ENCODE results near the gene HABP4. TPM values are rescaled to one million over a fixed set of nuclear protein-coding genes. Genes with fewer than 3 reads are reported as not detected.

Gene HABP4
- total RNA-seq, 4 donors from 2014 or later = 1.9 to 11.3 (median 5.0) TPM

DNA sequence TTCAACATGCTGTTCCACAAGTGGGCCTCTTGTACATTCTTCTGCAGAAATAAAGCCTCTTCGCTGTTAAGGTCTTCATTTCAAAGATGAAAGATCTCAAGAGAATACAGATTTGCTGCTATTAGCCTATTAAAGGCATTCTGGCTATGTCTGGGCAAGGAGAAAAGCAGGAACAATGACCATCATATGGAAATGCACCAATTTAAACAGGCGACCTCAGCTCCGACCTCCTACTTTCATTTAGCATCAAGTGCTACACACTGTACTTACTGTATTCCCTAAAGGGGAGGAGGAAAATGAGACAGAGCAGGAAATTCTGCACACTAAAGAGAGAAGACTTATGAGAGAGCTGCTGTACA, 64.8 kb downstream of the HABP4 start:
- DNase-seq = no peak
- in situ Hi-C loops (cut with MboI; ENCODE audit: low pct_ligation_motif_present in 1 of 4, low pct_unique_long_range_greater_than_20kb in 1 of 4, low sequenced_read_pairs in 3 of 4) (no loop called here), intact Hi-C loops (cut with DNase I; ENCODE audit: low total_unique reads) (no loop called here)
- 78 to 80% methylated on average over 2 to 3 of the region's 3 CpGs for WGBS, 2 donors (ENCODE audit: low coverage in 1 of 2)
- Histone ChIP-seq H3K4me3 (no peak overlapping the region), H3K27me3 (no peaks in the 10 kb centered on the region), H3K4me1 (no peaks in the 10 kb centered on the region), H3K36me3 (no peaks in the 10 kb centered on the region), H3K27ac (peak overlapping the region; percentile 28 to 68 (median 40)), H3K9me3 (no peaks in the 10 kb centered on the region)
- TF ChIP-seq POLR2A (IDR thresholded peaks at IDR 0.05) (no peak), POLR2AphosphoS5 (IDR thresholded peaks at IDR 0.05) (no peak), EP300 (IDR thresholded peaks at IDR 0.05; ENCODE audit: low read depth) (no peak)
- TF ChIP-seq, protein P1, sequence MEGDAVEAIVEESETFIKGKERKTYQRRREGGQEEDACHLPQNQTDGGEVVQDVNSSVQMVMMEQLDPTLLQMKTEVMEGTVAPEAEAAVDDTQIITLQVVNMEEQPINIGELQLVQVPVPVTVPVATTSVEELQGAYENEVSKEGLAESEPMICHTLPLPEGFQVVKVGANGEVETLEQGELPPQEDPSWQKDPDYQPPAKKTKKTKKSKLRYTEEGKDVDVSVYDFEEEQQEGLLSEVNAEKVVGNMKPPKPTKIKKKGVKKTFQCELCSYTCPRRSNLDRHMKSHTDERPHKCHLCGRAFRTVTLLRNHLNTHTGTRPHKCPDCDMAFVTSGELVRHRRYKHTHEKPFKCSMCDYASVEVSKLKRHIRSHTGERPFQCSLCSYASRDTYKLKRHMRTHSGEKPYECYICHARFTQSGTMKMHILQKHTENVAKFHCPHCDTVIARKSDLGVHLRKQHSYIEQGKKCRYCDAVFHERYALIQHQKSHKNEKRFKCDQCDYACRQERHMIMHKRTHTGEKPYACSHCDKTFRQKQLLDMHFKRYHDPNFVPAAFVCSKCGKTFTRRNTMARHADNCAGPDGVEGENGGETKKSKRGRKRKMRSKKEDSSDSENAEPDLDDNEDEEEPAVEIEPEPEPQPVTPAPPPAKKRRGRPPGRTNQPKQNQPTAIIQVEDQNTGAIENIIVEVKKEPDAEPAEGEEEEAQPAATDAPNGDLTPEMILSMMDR (IDR thresholded peaks at IDR 0.05) = no peak

DNA sequence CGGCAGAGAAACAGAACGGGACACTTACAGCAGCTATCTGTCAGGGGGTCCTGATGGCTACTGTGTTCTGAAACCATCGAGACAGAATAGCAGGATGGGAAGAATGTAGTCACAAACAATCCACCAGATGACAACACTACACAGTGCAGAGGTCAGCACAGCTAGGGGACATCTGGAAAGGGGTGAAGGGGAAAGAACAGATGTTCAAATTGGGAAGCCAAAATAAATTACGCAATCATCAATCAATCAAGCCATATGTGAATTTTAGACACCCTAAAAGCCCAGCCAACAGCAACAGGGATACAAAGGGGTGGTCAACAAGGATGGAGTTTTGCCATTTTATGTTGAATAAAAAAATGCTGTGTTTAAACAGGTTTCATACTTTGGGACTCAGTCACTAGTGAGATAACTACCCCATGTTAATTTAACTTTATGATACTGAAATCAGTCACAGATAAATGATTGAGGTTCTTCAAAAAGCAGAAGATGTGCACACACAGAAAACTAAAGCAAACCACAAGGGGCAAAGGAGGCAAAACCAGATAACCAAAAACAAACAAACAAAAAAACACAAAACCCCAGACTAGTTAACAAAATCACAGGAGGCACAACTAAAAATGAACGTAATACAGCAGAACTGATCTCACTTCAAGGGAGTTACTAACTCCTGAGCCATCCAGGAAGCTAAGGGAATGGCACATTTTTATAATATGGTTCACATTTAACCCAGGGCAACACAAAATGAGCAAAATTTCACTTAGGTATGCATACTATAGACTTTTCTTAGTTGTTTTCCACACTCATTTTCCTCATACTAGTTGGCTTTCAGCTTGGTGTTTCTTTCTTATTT, 65.9 kb downstream of the HABP4 start:
- no peak for DNase-seq
- intact Hi-C loops (cut with DNase I; ENCODE audit: low total_unique reads) = no loop called here

DNA sequence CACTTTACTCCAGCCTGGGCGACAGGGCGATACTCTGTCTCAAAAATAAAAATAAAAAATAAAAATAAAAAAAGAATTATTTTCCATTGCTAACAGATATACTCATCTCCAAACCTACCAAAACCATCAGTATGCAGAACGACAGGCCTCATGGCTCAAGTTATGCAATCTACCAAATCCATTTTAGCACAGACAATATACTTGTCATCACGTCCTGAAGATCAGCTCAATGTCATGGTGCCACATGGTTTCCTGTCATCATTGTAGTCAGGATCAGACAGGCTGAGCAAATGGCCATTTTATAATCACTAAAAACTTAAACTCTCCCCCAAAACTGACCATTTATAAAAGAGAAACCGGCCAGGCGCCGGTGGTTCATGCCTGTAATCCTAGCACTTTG, 69.1 kb downstream of the HABP4 start:
- DNase-seq = no peak
- in situ Hi-C loops (cut with MboI; ENCODE audit: low pct_ligation_motif_present in 1 of 4, low pct_unique_long_range_greater_than_20kb in 1 of 4, low sequenced_read_pairs in 3 of 4) = no loop called here

More for the DNA sequence above, 65.9 kb downstream of the HABP4 start:
- TF ChIP-seq POLR2A (IDR thresholded peaks at IDR 0.05) (no peak), POLR2AphosphoS5 (IDR thresholded peaks at IDR 0.05) (peak in 1 of 3 donors; percentile 22), EP300 (IDR thresholded peaks at IDR 0.05; ENCODE audit: low read depth) (no peak)
- TF ChIP-seq, protein P1 (IDR thresholded peaks at IDR 0.05) = no peak
- no peak overlapping the region for H3K4me3 ChIP-seq
- no peaks in the 10 kb centered on the region for H3K27me3 ChIP-seq
- peak overlapping the region; percentile 28 to 41 (median 35) for H3K27ac ChIP-seq
- in situ Hi-C loops (cut with MboI; ENCODE audit: low pct_ligation_motif_present in 1 of 4, low pct_unique_long_range_greater_than_20kb in 1 of 4, low sequenced_read_pairs in 3 of 4) = no loop called here
- H3K9me3 ChIP-seq = no peaks in the 10 kb centered on the region
- no peaks in the 10 kb centered on the region for H3K36me3 ChIP-seq
- WGBS, 2 donors (ENCODE audit: low coverage in 1 of 2) = 65 to 71% methylated on average over 4 to 5 of the region's 5 CpGs
- H3K4me1 ChIP-seq = no peaks in the 10 kb centered on the region

DNA sequence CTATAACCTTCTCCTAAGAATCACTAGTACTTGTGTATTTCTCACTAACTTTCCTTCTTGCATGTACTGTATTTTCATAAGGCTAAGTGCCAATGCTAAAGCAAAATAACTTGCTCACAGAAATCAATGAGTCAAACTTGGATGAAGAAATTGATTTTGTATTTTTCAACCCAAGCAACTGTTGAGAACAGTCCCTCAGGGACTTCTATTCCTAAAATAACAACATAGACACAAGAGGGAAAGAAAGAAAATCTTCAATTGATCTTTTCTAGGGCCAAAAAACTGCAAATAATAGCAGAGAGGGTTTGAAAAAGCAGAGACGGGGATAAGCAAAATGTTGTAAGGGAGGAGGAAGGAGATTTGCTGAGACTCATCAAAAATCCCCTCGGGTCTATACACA, 69.8 kb downstream of the HABP4 start:
- H3K27me3 ChIP-seq = no peaks in the 10 kb centered on the region
- H3K36me3 ChIP-seq = no peaks in the 10 kb centered on the region
- H3K4me3 ChIP-seq = no peak overlapping the region
- H3K4me1 ChIP-seq = no peaks in the 10 kb centered on the region
- intact Hi-C loops (cut with DNase I; ENCODE audit: low total_unique reads) (no loop called here), in situ Hi-C loops (cut with MboI; ENCODE audit: low pct_ligation_motif_present in 1 of 4, low pct_unique_long_range_greater_than_20kb in 1 of 4, low sequenced_read_pairs in 3 of 4) (no loop called here)
- H3K27ac ChIP-seq = no peak overlapping the region
- 64 to 75% methylated on average over 2 of the region's 2 CpGs for WGBS, 2 donors (ENCODE audit: low coverage in 1 of 2)
- H3K9me3 ChIP-seq = no peaks in the 10 kb centered on the region
- TF ChIP-seq POLR2A (IDR thresholded peaks at IDR 0.05) (no peak), POLR2AphosphoS5 (IDR thresholded peaks at IDR 0.05) (no peak), EP300 (IDR thresholded peaks at IDR 0.05; ENCODE audit: low read depth) (no peak)
- TF ChIP-seq, protein P1 (IDR thresholded peaks at IDR 0.05) = no peak
- DNase-seq = no peak

More for the DNA sequence above, 69.1 kb downstream of the HABP4 start:
- Histone ChIP-seq H3K4me1 (no peaks in the 10 kb centered on the region), H3K4me3 (no peak overlapping the region), H3K27me3 (no peaks in the 10 kb centered on the region), H3K27ac (no peak overlapping the region), H3K9me3 (no peaks in the 10 kb centered on the region), H3K36me3 (no peaks in the 10 kb centered on the region)
- 94% methylated on average over 7 of the region's 7 CpGs for WGBS, 2 donors (ENCODE audit: low coverage in 1 of 2)
- TF ChIP-seq, protein P1 (IDR thresholded peaks at IDR 0.05) = no peak
- no peak for TF ChIP-seq POLR2A (IDR thresholded peaks at IDR 0.05)
- TF ChIP-seq EP300 (IDR thresholded peaks at IDR 0.05; ENCODE audit: low read depth) = no peak
- TF ChIP-seq POLR2AphosphoS5 (IDR thresholded peaks at IDR 0.05) = no peak
- intact Hi-C loops (cut with DNase I; ENCODE audit: low total_unique reads) = no loop called here

Measured in transverse colon (tissue), 4 donors.